Activated CD4-positive, alpha-beta T cell treated with anti-CD3 and anti-CD28 coated beads, Interleukin-2, amount 10 ng/mL, durations not matched to agents 24 days and 14 days (primary cell): Measurements from ENCODE around the gene RARRES1. TPM values are rescaled to one million over a fixed set of nuclear protein-coding genes. Genes with fewer than 3 reads are reported as not detected.

Source experiments
- DNase-seq: peaks from one replicate; pipeline ENCODE4 v3.0.0; 2022
- H3K27ac Mint-ChIP-seq: one replicate; pipeline ENCODE4 v1.8.0; 2022; ENCODE audit warnings: mild to moderate bottlenecking, mixed read lengths
- H3K27me3 Mint-ChIP-seq: one replicate; pipeline ENCODE4 v1.8.0; 2022; ENCODE audit warnings: mixed read lengths
- H3K36me3 Mint-ChIP-seq: one replicate; pipeline ENCODE4 v1.8.0; 2022; ENCODE audit warnings: low read depth, mild to moderate bottlenecking, mixed read lengths
- H3K4me1 Mint-ChIP-seq: one replicate; pipeline ENCODE4 v1.8.0; 2021; ENCODE audit warnings: mixed read lengths
- H3K4me3 Mint-ChIP-seq: one replicate; pipeline ENCODE4 v1.8.0; 2022; ENCODE audit warnings: mild to moderate bottlenecking, moderate library complexity, mixed read lengths
- H3K9me3 Mint-ChIP-seq: one replicate; pipeline ENCODE4 v1.8.0; 2021; ENCODE audit warnings: mixed read lengths
- intact Hi-C: fragments of 100-400 bp; cut with micrococcal nuclease; formaldehyde crosslinking; loops from one replicate; pipeline ENCODE4 v1.15.1; 2023
- total RNA-seq: library from RNA; stranded (reverse); gene quantifications from 2 replicates; pipeline ENCODE4 v1.2.3, GENCODE V29; 2022

The RARRES1 gene
- total RNA-seq, 1 donor from 2014 or later: not detected

- Mint-ChIP-seq H3K9me3 (no peaks in the 10 kb centered on the region), H3K27me3 (no peaks in the 10 kb centered on the region), H3K4me1 (peaks cover 2% of the 10 kb centered on the region), H3K27ac (peak overlapping the region; percentile 11), H3K36me3 (peaks cover 2% of the 10 kb centered on the region), H3K4me3 (no peak overlapping the region)
- DNase-seq: no peak
- intact Hi-C loops: no loop called here
These were observed 17.3 kb upstream of the RARRES1 start for GRCh38 chr3:158749526-158749925.

GRCh38 chr3:158748237-158748828 lies 16.1 kb upstream of the RARRES1 start:
- no peak for DNase-seq
- Mint-ChIP-seq H3K27ac (no peak overlapping the region), H3K4me1 (peaks cover 2% of the 10 kb centered on the region), H3K27me3 (no peaks in the 10 kb centered on the region), H3K36me3 (peaks cover 2% of the 10 kb centered on the region), H3K4me3 (no peak overlapping the region), H3K9me3 (no peaks in the 10 kb centered on the region)
- intact Hi-C loops: no loop called here

- intact Hi-C loops: no loop called here
- no peak for DNase-seq
- peaks cover 5% of the 10 kb centered on the region for H3K4me1 Mint-ChIP-seq
- no peak overlapping the region for H3K27ac Mint-ChIP-seq
- no peaks in the 10 kb centered on the region for H3K9me3 Mint-ChIP-seq
- H3K27me3 Mint-ChIP-seq: no peaks in the 10 kb centered on the region
- H3K36me3 Mint-ChIP-seq: peaks cover 2% of the 10 kb centered on the region
- no peak overlapping the region for H3K4me3 Mint-ChIP-seq
These were observed 15.2 kb upstream of the RARRES1 start for GRCh38 chr3:158747417-158747816.

GRCh38 chr3:158745551-158745950 lies 13.3 kb upstream of the RARRES1 start:
- H3K4me3 Mint-ChIP-seq: no peak overlapping the region
- no peaks in the 10 kb centered on the region for H3K27me3 Mint-ChIP-seq
- peaks cover 2% of the 10 kb centered on the region for H3K36me3 Mint-ChIP-seq
- no peak for DNase-seq
- no peak overlapping the region for H3K27ac Mint-ChIP-seq
- intact Hi-C loops: no loop called here
- H3K9me3 Mint-ChIP-seq: no peaks in the 10 kb centered on the region
- peaks cover 11% of the 10 kb centered on the region for H3K4me1 Mint-ChIP-seq

GRCh38 chr3:158744567-158745288 lies 12.5 kb upstream of the RARRES1 start:
- intact Hi-C loops: no loop called here
- Mint-ChIP-seq H3K4me1 (peaks cover 11% of the 10 kb centered on the region), H3K4me3 (no peak overlapping the region), H3K27ac (no peak overlapping the region), H3K36me3 (peaks cover 2% of the 10 kb centered on the region), H3K9me3 (no peaks in the 10 kb centered on the region), H3K27me3 (no peaks in the 10 kb centered on the region)
- no peak for DNase-seq

GRCh38 chr3:158743664-158744566 lies 11.7 kb upstream of the RARRES1 start:
- Mint-ChIP-seq H3K4me1 (peaks cover 11% of the 10 kb centered on the region), H3K27ac (no peak overlapping the region)

GRCh38 chr3:158742871-158743663 lies 10.8 kb upstream of the RARRES1 start:
- intact Hi-C loops: no loop called here
- Mint-ChIP-seq H3K27me3 (no peaks in the 10 kb centered on the region), H3K27ac (no peak overlapping the region), H3K4me3 (no peak overlapping the region), H3K36me3 (no peaks in the 10 kb centered on the region), H3K4me1 (peaks cover 11% of the 10 kb centered on the region), H3K9me3 (no peaks in the 10 kb centered on the region)
- no peak for DNase-seq

More at GRCh38 chr3:158743664-158744566, 11.7 kb upstream of the RARRES1 start:
- Mint-ChIP-seq H3K4me3 (no peak overlapping the region), H3K27me3 (no peaks in the 10 kb centered on the region), H3K36me3 (peaks cover under 1% of the 10 kb centered on the region), H3K9me3 (no peaks in the 10 kb centered on the region)
- DNase-seq: no peak
- intact Hi-C loops: no loop called here

- H3K9me3 Mint-ChIP-seq: peaks cover 4% of the 10 kb centered on the region
These were observed 7.4 kb upstream of the RARRES1 start for GRCh38 chr3:158739661-158740060.

GRCh38 chr3:158739078-158739477 lies 6.8 kb upstream of the RARRES1 start:
- Mint-ChIP-seq H3K27me3 (no peaks in the 10 kb centered on the region), H3K27ac (no peak overlapping the region), H3K9me3 (peaks cover 4% of the 10 kb centered on the region), H3K36me3 (no peaks in the 10 kb centered on the region), H3K4me1 (peaks cover 9% of the 10 kb centered on the region), H3K4me3 (no peak overlapping the region)
- DNase-seq: no peak
- intact Hi-C loops: no loop called here

More at GRCh38 chr3:158739661-158740060, 7.4 kb upstream of the RARRES1 start:
- H3K36me3 Mint-ChIP-seq: no peaks in the 10 kb centered on the region
- no peak overlapping the region for H3K4me3 Mint-ChIP-seq
- peaks cover 9% of the 10 kb centered on the region for H3K4me1 Mint-ChIP-seq
- no peak overlapping the region for H3K27ac Mint-ChIP-seq
- DNase-seq: no peak
- no peaks in the 10 kb centered on the region for H3K27me3 Mint-ChIP-seq
- intact Hi-C loops: no loop called here

GRCh38 chr3:158738653-158739052 lies 6.4 kb upstream of the RARRES1 start:
- peaks cover 4% of the 10 kb centered on the region for H3K9me3 Mint-ChIP-seq
- no peak for DNase-seq
- no peaks in the 10 kb centered on the region for H3K27me3 Mint-ChIP-seq
- H3K27ac Mint-ChIP-seq: no peak overlapping the region
- peaks cover 9% of the 10 kb centered on the region for H3K4me1 Mint-ChIP-seq
- intact Hi-C loops: no loop called here
- H3K36me3 Mint-ChIP-seq: no peaks in the 10 kb centered on the region
- H3K4me3 Mint-ChIP-seq: no peak overlapping the region

GRCh38 chr3:158737976-158738615 lies 5.8 kb upstream of the RARRES1 start:
- Mint-ChIP-seq H3K27me3 (no peaks in the 10 kb centered on the region), H3K4me3 (no peak overlapping the region), H3K9me3 (peaks cover 4% of the 10 kb centered on the region), H3K27ac (no peak overlapping the region), H3K36me3 (no peaks in the 10 kb centered on the region), H3K4me1 (peaks cover 9% of the 10 kb centered on the region)
- no peak for DNase-seq
- intact Hi-C loops: no loop called here

GRCh38 chr3:158737410-158737809 lies 5.2 kb upstream of the RARRES1 start:
- no peaks in the 10 kb centered on the region for H3K36me3 Mint-ChIP-seq
- intact Hi-C loops: no loop called here
- no peak for DNase-seq
- H3K4me1 Mint-ChIP-seq: peaks cover 7% of the 10 kb centered on the region
- peaks cover 4% of the 10 kb centered on the region for H3K9me3 Mint-ChIP-seq
- no peaks in the 10 kb centered on the region for H3K27me3 Mint-ChIP-seq
- H3K4me3 Mint-ChIP-seq: no peak overlapping the region
- no peak overlapping the region for H3K27ac Mint-ChIP-seq
